IPS-11a (cell line): ENCODE measurements around the gene ATF7IP.
"Not testable (repeated sequence)": the region's sequence is repeated elsewhere in the genome, so short reads cannot be mapped to it uniquely, and the experiment has no call there.

Experiments used
- H3K4me3 ChIP-seq: one replicate; pipeline ENCODE4 v1.5.1; 2013; ENCODE audit warnings: low read depth, low read length, control low read depth

The ATF7IP gene

GRCh38 chr12:14373217-14373616 lies 7.7 kb downstream of the ATF7IP start:
- no peak overlapping the region for H3K4me3 ChIP-seq

DNA sequence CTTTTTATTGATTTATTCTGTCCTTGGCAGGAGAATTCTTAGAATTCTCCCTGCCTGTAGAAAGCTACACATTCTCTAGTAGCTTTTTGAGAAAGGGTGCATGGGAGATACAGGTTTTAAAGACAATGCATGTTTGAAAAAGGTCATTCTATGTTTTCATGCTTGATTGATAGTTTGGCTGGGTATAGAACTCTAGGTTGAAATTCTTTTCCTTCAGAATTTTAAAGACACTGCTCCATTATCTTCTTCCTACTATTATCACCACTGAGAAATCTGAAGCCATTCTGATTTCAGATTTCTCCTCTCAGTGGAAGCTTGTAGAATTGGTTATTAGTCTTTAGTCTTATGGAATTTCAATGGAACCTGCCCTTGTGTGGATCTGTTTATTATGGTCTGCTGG lies 14.0 kb downstream of the ATF7IP start:
- H3K4me3 ChIP-seq, result no peak overlapping the region

GRCh38 chr12:14384783-14385638 lies 19.5 kb downstream of the ATF7IP start:
- H3K4me3 ChIP-seq, result no peak overlapping the region

- H3K4me3 ChIP-seq, result no peak overlapping the region
Measured at GRCh38 chr12:14387219-14387871, 21.9 kb downstream of the ATF7IP start.

DNA sequence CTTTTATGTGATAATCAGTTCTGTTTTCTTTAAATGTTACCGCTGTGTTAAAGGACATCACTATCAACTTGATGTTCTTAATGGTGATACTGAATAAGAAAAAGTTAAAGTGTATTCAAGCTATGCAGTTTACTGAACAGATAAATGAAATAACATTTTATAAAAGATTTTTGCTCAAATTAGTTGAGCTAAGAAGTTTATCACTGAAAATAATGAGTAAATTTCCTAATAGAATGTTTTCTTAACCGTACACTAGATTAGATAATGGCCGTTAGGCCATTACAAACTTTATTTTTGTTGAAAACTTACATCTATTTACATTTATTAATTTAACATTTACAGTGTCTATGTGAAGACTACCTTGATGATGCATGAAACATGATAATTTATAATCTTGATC lies 25.0 kb downstream of the ATF7IP start:
- H3K4me3 ChIP-seq, result no peak overlapping the region

- H3K4me3 ChIP-seq, result no peak overlapping the region
Measured at GRCh38 chr12:14390870-14391530, 25.5 kb downstream of the ATF7IP start.

DNA sequence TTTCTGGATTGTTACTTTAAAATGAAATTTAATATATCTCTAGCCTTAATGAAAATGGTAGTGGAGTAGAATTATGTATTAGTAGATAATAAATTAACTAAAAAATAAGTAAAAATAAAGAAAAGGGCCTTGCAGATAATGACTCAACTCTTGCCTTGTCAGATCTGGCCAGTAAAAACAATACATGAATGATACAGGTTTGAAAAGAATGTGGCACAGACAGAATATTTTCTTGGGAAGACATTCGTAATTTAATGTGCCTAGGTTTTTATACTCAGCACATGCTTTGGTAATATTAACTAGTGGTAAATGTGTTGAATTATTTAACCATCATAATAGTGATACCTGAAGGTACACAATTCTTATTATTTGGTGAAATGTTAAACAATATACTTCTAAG lies 28.3 kb downstream of the ATF7IP start:
- no peak overlapping the region for H3K4me3 ChIP-seq

- no peak overlapping the region for H3K4me3 ChIP-seq
Measured at GRCh38 chr12:14394317-14395073, 29.0 kb downstream of the ATF7IP start.

DNA sequence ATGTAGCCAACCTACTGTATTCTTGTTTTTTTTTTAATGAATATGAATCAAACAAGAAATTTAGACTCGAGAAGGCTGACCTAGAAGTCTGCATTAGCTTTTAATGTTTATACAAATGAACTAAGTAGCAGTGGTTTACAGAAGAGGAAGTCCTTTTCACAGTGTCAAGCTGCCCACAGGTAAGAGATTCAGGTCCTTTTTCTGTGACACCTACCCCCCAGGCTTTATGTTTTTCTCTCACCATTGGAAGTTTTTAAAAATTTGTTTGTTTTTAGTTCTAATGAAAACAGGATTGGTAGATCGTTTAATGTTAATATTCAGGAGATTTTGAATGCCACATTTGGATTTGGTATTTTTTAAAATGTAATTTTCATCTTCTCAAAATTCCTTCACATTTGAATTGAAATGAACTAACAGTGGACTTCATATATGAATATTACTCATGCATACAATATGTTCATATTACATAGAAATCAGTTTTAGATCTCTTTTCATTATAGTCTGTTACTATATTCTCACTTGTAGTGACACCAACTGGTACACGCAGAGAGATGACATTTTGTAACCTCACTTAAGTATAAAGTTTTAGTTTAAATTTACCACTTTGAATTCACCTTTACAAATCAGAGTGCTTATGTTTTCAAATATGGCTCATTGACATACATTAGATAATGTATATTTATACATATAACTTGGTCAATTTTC lies 29.7 kb downstream of the ATF7IP start:
- no peak overlapping the region for H3K4me3 ChIP-seq

- H3K4me3 ChIP-seq, result no peak overlapping the region
Measured at GRCh38 chr12:14396071-14396470, 30.6 kb downstream of the ATF7IP start.

- no peak overlapping the region for H3K4me3 ChIP-seq
Measured at GRCh38 chr12:14399871-14400270, 34.4 kb downstream of the ATF7IP start.

DNA sequence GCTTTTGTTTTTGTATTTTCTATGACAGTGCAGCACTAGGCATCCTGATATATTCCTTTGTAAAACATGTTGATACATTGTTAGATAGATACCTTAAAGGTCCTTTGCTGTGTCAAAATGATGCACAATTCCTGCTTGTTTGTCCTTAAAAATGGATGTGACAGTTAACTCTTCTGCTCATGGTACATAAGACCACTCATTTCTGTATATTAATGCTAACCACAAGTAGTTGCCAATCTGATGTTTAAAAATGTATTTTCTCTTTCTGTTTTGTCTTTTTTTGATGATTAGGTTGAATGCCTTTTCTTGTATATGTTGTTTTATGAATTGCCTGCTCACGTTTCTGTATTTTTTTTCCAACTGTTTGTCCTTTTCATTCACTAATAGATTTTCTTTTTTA lies 35.1 kb downstream of the ATF7IP start:
- H3K4me3 ChIP-seq, result no peak overlapping the region

- H3K4me3 ChIP-seq, result not testable (repeated sequence)
Measured at GRCh38 chr12:14401267-14401666, 35.8 kb downstream of the ATF7IP start.

- no peak overlapping the region for H3K4me3 ChIP-seq
Measured at GRCh38 chr12:14402697-14403096, 37.2 kb downstream of the ATF7IP start.

DNA sequence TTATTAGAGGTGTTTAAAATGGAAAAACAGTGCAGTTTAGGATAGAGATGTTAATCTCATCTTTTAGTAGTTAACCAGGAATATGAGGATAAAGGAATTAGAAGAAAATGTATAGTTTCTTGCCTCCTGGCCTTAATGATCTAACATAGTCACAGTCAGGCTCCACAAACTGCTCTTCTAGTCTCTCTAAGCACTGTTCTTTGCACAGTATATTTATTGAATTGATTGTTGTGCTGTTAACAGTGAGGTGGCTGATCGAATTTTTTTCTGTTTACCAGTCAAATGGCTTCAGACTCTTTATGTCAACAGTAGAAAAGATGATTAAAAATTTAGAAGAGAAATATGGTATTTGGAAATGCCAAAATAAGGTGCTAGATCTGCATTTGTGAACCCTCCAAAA lies 37.8 kb downstream of the ATF7IP start:
- no peak overlapping the region for H3K4me3 ChIP-seq

DNA sequence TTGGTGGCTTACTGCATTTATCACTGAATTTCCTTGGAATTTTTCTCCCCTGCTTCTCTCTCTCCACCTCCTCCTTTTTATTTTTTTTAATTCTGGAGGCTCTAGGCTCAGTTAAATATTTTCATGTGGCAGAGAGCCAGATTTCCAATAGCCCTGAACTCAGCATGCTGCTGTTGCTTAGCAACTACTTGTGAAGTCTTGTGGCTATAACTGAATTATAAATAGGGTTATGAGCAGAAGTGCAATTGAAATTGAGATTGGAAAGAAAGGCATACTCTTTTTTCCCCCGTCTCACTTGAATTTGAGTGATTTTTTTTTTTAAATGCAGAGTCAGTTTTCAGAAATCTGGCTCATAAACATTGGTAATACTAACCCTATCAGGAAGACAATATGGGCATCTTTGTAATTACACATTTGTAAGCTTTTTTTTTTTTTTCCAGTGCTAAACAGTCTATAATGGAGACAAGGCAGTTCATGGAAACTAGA lies 38.3 kb downstream of the ATF7IP start:
- no peak overlapping the region for H3K4me3 ChIP-seq

GRCh38 chr12:14405407-14405806 lies 39.9 kb downstream of the ATF7IP start:
- not testable (repeated sequence) for H3K4me3 ChIP-seq

GRCh38 chr12:14408208-14408607 lies 42.7 kb downstream of the ATF7IP start:
- H3K4me3 ChIP-seq, result no peak overlapping the region

GRCh38 chr12:14410177-14410576 lies 44.7 kb downstream of the ATF7IP start:
- no peak overlapping the region for H3K4me3 ChIP-seq

- no peak overlapping the region for H3K4me3 ChIP-seq
Measured at GRCh38 chr12:14410841-14411569, 45.5 kb downstream of the ATF7IP start.
